Measurements from ENCODE around the gene ID3.

DNA sequence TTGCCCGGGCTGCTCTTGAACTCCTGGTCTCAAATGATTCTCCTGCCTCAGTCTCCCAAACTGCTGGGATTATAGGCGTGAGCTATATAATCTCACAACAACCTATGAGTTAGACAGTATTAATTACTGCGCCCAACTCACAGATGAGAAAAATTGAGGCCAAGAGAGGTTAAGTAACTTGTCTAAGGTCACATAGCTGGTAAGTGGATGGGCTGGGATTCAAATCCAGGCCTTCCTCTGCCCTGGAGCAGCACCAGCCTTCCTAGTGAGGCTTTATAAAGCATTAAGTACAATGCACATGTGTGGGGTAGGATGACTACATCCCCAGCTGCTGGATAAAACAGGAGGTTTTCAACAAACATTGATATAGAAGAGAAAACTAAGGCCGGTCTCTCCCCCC is 43.4 kb downstream of the ID3 start:
- TF ChIP-seq, protein P1, sequence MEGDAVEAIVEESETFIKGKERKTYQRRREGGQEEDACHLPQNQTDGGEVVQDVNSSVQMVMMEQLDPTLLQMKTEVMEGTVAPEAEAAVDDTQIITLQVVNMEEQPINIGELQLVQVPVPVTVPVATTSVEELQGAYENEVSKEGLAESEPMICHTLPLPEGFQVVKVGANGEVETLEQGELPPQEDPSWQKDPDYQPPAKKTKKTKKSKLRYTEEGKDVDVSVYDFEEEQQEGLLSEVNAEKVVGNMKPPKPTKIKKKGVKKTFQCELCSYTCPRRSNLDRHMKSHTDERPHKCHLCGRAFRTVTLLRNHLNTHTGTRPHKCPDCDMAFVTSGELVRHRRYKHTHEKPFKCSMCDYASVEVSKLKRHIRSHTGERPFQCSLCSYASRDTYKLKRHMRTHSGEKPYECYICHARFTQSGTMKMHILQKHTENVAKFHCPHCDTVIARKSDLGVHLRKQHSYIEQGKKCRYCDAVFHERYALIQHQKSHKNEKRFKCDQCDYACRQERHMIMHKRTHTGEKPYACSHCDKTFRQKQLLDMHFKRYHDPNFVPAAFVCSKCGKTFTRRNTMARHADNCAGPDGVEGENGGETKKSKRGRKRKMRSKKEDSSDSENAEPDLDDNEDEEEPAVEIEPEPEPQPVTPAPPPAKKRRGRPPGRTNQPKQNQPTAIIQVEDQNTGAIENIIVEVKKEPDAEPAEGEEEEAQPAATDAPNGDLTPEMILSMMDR (IDR thresholded peaks at IDR 0.05) = no peak
- no peak for TF ChIP-seq POLR2A (IDR thresholded peaks at IDR 0.05)

All from Peyer's patch (tissue), 4 donors.